CD4-positive, alpha-beta T cell (primary cell): ENCODE results near the gene ZFP36L2. TPM values are rescaled to one million over a fixed set of nuclear protein-coding genes. Genes with fewer than 3 reads are reported as not detected.

Source experiments
- ATAC-seq: fragments of 200-7000 bp; cut with Tn5 transposase; one replicate; pipeline ENCODE4 v1.10.0; 2022; ENCODE audit warnings: mild to moderate bottlenecking; ENCODE audit not compliant: poor library complexity
- CTCF ChIA-PET: fragments of 350-600 bp; sonication (Branson Sonifier 250); formaldehyde crosslinking; loops from one replicate; lab custom pipeline; 2021; ENCODE audit warnings: antibody characterized with exemption, inconsistent platforms; lab: Charles Lee
- POLR2A ChIA-PET: fragments of 350-600 bp; sonication (Branson Sonifier 250); formaldehyde crosslinking; loops from one replicate; lab custom pipeline; 2021; ENCODE audit warnings: antibody characterized with exemption, inconsistent platforms; lab: Charles Lee
- DNase-seq, 14 experiments: peaks; one replicate each; pipeline ENCODE4 v3.0.0-alpha.2; 2013 to 2020; ENCODE audit warnings: mixed read lengths in 2 of 14
- H3K27ac ChIP-seq, 2 donors: one replicate each; pipeline versions ENCODE4 v1.5.1 to v1.7.0; 2013; ENCODE audit warnings: low read length in 2 of 2, low read depth in 1 of 2, mild to moderate bottlenecking in 1 of 2
- H3K27me3 ChIP-seq, 2 experiments: 1 replicate in 1 of 2; 2 replicates in 1 of 2; pipeline versions ENCODE4 v1.6.1 to v1.7.0; 2013; ENCODE audit warnings: low read length in 2 of 2, control low read depth in 1 of 2, mild to moderate bottlenecking in 1 of 2, moderate library complexity in 1 of 2; ENCODE audit not compliant: insufficient read depth in 2 of 2, control insufficient read depth in 1 of 2
- H3K36me3 ChIP-seq: one replicate; pipeline ENCODE4 v1.6.1; 2013; ENCODE audit warnings: low read length, control low read depth; ENCODE audit not compliant: insufficient read depth
- H3K4me1 ChIP-seq: one replicate; pipeline ENCODE4 v1.6.1; 2013; ENCODE audit warnings: low read length, control low read depth; ENCODE audit not compliant: insufficient read depth
- H3K4me3 ChIP-seq: one replicate; pipeline ENCODE4 v1.5.1; 2013; ENCODE audit warnings: mild to moderate bottlenecking, low read length, moderate library complexity
- H3K9me3 ChIP-seq, 2 experiments: 1 replicate in 1 of 2; 2 replicates in 1 of 2; pipeline versions ENCODE4 v1.6.1 to v1.7.0; 2013; ENCODE audit warnings: low read length in 2 of 2, mild to moderate bottlenecking in 2 of 2, control low read depth in 1 of 2, moderate library complexity in 1 of 2; ENCODE audit not compliant: control insufficient read depth in 1 of 2, insufficient read depth in 1 of 2
- H3K27ac Mint-ChIP-seq: one replicate; pipeline ENCODE4 v1.8.0; 2020; ENCODE audit warnings: mixed read lengths
- H3K27me3 Mint-ChIP-seq: one replicate; pipeline ENCODE4 v1.8.0; 2021; ENCODE audit warnings: mixed read lengths
- H3K36me3 Mint-ChIP-seq: one replicate; pipeline ENCODE4 v1.8.0; 2021; ENCODE audit warnings: low read depth, mixed read lengths
- H3K4me1 Mint-ChIP-seq: one replicate; pipeline ENCODE4 v1.8.0; 2021; ENCODE audit warnings: low read depth, mixed read lengths
- H3K4me3 Mint-ChIP-seq: one replicate; pipeline ENCODE4 v1.8.0; 2020; ENCODE audit warnings: mild to moderate bottlenecking, mixed read lengths
- H3K9me3 Mint-ChIP-seq: one replicate; pipeline ENCODE4 v1.8.0; 2020; ENCODE audit warnings: mixed read lengths
- intact Hi-C, 2 experiments: fragments of 100-400 bp; cut with DNase I in 1 of 2; cut with micrococcal nuclease in 1 of 2; formaldehyde crosslinking; loops; one replicate each; pipeline versions ENCODE4 v1.15.1 to v1.9.0; 2023 to 2025; cut with DNase I, micrococcal nuclease
- total RNA-seq, 174 experiments: library from RNA in 2 of 174; stranded (reverse) in 2 of 174; gene quantifications; one replicate each; pipeline ENCODE4 v1.2.3 and lab custom pipeline; 2021 to 2026
- TF ChIP-seq, protein P1 (sequence below): fragments of 200-600 bp; IDR thresholded peaks from one replicate; pipeline ENCODE4 v1.8.0; 2022; ENCODE audit warnings: antibody characterized with exemption, mild to moderate bottlenecking

Gene ZFP36L2
- total RNA-seq, 2 experiments from 2014 or later = 1,602 to 1,631 TPM

DNA sequence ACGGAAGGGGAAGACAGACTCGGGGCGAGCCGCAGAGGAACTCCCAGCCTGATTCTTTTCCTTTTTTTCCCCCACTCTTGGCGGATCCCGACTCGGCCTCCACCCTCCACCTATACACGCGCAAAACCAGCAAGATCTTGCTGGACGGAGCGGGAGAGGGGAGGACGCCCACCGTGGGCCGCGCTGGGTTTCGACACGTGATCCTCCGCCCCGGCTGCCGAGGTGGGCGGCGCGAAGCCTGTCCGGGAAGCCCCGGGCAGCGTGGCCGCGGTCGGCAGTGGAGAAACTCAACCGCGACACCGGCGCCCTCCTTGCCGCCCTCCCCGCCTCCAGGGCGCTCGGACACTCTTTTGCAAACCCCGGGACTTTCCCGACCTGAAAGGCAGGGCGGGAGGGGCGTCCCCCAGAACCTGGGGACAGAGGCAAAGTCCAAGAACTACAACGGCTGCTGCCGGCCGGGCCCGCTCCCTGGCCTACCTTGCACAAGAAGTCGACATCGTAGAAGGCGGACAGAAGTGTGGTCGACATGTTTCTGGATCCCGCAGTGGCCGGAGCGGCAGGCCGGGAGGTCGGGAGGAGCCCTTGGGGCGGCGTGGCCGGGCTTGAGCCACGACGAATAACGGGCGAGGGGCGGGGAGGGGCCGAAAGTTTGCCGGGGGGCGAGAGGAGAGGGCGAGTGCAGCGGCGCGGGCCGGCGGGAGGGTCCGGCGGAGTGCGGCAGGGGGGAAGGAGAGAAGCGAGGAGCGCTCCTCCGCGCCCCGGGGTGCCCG lies 433 bp downstream of the ZFP36L2 start:
- Mint-ChIP-seq H3K27ac (peak overlapping the region; percentile 98), H3K4me3 (peak overlapping the region; percentile 93)

DNA sequence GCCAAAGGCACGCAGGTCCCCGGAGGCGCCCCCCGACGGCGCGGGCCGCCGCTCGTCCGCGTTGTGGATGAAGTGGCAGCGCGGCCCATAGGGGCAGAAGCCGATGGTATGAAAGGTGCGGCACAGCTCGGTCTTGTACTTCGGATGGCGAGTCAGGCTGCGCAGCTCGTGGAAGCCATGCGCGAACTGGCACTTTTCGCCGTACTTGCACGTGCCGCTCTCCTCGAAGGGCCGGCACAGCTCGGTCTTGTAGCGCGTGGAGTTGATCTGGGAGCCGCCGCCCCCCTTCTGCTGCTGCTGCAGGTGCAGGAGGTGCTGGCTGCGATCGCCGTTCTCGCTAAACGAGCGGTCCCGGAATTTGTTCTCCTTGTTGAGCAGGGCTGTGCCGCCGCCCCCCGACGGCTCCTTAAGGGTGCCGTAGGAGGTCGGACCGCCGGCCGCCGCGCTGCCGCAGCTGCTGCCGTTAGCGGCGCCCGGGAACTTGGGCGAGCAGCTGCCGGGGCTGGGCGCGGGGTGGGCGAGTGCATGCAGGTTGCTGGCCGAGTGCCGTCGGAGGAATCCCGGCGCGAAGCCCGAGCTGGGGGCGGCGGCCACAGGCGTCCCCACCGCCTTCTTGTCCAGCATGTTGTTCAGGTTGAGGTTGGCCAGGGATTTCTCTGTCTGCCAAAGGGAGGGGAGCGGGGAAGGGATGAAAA lies 1.2 kb downstream of the ZFP36L2 start:
- TF ChIP-seq, protein P1, sequence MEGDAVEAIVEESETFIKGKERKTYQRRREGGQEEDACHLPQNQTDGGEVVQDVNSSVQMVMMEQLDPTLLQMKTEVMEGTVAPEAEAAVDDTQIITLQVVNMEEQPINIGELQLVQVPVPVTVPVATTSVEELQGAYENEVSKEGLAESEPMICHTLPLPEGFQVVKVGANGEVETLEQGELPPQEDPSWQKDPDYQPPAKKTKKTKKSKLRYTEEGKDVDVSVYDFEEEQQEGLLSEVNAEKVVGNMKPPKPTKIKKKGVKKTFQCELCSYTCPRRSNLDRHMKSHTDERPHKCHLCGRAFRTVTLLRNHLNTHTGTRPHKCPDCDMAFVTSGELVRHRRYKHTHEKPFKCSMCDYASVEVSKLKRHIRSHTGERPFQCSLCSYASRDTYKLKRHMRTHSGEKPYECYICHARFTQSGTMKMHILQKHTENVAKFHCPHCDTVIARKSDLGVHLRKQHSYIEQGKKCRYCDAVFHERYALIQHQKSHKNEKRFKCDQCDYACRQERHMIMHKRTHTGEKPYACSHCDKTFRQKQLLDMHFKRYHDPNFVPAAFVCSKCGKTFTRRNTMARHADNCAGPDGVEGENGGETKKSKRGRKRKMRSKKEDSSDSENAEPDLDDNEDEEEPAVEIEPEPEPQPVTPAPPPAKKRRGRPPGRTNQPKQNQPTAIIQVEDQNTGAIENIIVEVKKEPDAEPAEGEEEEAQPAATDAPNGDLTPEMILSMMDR = no peak
- POLR2A ChIA-PET = interaction anchor here (0.8 to 21.5 kb wide), 9 partner anchors 9 to 415 kb away, joined by 3 to 1478 read pairs (median 85); partner anchors contain the start of gene THADA
- peaks cover 48% of the 10 kb centered on the region for H3K36me3 ChIP-seq
- DNase-seq = peak; percentile 53 to 85 (median 66)
- H3K4me1 ChIP-seq = peaks cover 42% of the 10 kb centered on the region
- H3K4me3 Mint-ChIP-seq = peak overlapping the region; percentile 93
- H3K4me1 Mint-ChIP-seq = peaks cover 48% of the 10 kb centered on the region
- peaks cover 84% of the 10 kb centered on the region for H3K36me3 Mint-ChIP-seq
- H3K4me3 ChIP-seq = peak overlapping the region; percentile 97
- no peak for ATAC-seq
- peaks cover 19% of the 10 kb centered on the region for H3K27me3 Mint-ChIP-seq
- H3K27ac ChIP-seq = peak overlapping the region; percentile 79 to 84
- H3K27ac Mint-ChIP-seq = peak overlapping the region; percentile 98
- no peaks in the 10 kb centered on the region for H3K9me3 Mint-ChIP-seq
- intact Hi-C loops = loop anchor here in 1 of 2 experiments (5.0 kb wide), 3 partner anchors 257 to 312 kb away; no protein-coding TSS in a partner anchor
- CTCF ChIA-PET = interaction anchor here (1.8 to 13.6 kb wide), 5 partner anchors 32 to 250 kb away, joined by 7 to 303 read pairs (median 10); no protein-coding TSS in a partner anchor
- no peaks in the 10 kb centered on the region for H3K9me3 ChIP-seq
- no peaks in the 10 kb centered on the region for H3K27me3 ChIP-seq

More for the DNA sequence above, 433 bp downstream of the ZFP36L2 start:
- Mint-ChIP-seq H3K4me1 (peaks cover 41% of the 10 kb centered on the region), H3K27me3 (peaks cover 19% of the 10 kb centered on the region), H3K36me3 (peaks cover 84% of the 10 kb centered on the region), H3K9me3 (no peaks in the 10 kb centered on the region)
- POLR2A ChIA-PET = interaction anchor here (0.8 to 21.5 kb wide), 19 partner anchors 10 to 416 kb away, joined by 3 to 1478 read pairs (median 5); partner anchors contain the start of gene THADA
- peaks cover 36% of the 10 kb centered on the region for H3K4me1 ChIP-seq
- no peak for ATAC-seq
- TF ChIP-seq, protein P1 = no peak
- peak in 13 of 14 experiments; percentile 39 to 87 (median 51) for DNase-seq
- peak overlapping the region; percentile 97 for H3K4me3 ChIP-seq
- CTCF ChIA-PET = interaction anchor here (1.8 to 13.6 kb wide), 6 partner anchors 33 to 251 kb away, joined by 7 to 303 read pairs (median 20); no protein-coding TSS in a partner anchor
- H3K9me3 ChIP-seq = no peaks in the 10 kb centered on the region
- peak overlapping the region; percentile 79 to 84 for H3K27ac ChIP-seq
- intact Hi-C loops = loop anchor here in 1 of 2 experiments (5.0 kb wide), 3 partner anchors 256 to 311 kb away; no protein-coding TSS in a partner anchor
- H3K27me3 ChIP-seq = no peaks in the 10 kb centered on the region
- H3K36me3 ChIP-seq = peaks cover 52% of the 10 kb centered on the region

- Histone ChIP-seq H3K27ac (peak overlapping the region in 1 of 2 donors; percentile 92), H3K27me3 (no peaks in the 10 kb centered on the region), H3K4me1 (peaks cover 45% of the 10 kb centered on the region), H3K9me3 (no peaks in the 10 kb centered on the region), H3K36me3 (peaks cover 48% of the 10 kb centered on the region), H3K4me3 (peak overlapping the region; percentile 97)
- Mint-ChIP-seq H3K36me3 (peaks cover 85% of the 10 kb centered on the region), H3K27me3 (peaks cover 19% of the 10 kb centered on the region), H3K4me3 (peak overlapping the region; percentile 99), H3K27ac (peak overlapping the region; percentile 98), H3K9me3 (no peaks in the 10 kb centered on the region), H3K4me1 (peaks cover 52% of the 10 kb centered on the region)
- intact Hi-C loops = loop anchor here in 1 of 2 experiments (5.0 kb wide), 3 partner anchors 258 to 313 kb away; no protein-coding TSS in a partner anchor
- POLR2A ChIA-PET = interaction anchor here (1.1 to 21.5 kb wide), 9 partner anchors 9 to 414 kb away, joined by 3 to 1478 read pairs (median 85); no protein-coding TSS in a partner anchor
- DNase-seq (peak; percentile 29 to 75 (median 48)), ATAC-seq (no peak)
- TF ChIP-seq, protein P1 = no peak
- CTCF ChIA-PET = interaction anchor here (1.8 to 13.6 kb wide), 5 partner anchors 32 to 249 kb away, joined by 7 to 303 read pairs (median 10); no protein-coding TSS in a partner anchor
Observed at GRCh38 chr2:43224571-43225092, 1.8 kb downstream of the ZFP36L2 start.
